Thymus (tissue), 11 donors: ENCODE measurements around the gene ARHGEF7. TPM values are rescaled to one million over a fixed set of nuclear protein-coding genes. Genes with fewer than 3 reads are reported as not detected.

Source experiments
- DNase-seq, 9 donors: peaks; one replicate each; pipeline ENCODE4 v3.0.0-alpha.2; 2013; ENCODE audit warnings: low spot score in 9 of 9, low read depth in 6 of 9, missing footprints in 1 of 9
- H3K27ac ChIP-seq, 2 donors: one replicate each; pipeline ENCODE4 v1.5.1; 2013; ENCODE audit warnings: control low read depth in 1 of 2, low read depth in 1 of 2, low read length in 1 of 2, mild to moderate bottlenecking in 1 of 2, moderate library complexity in 1 of 2
- H3K27me3 ChIP-seq, 2 donors: one replicate each; pipeline ENCODE4 v1.5.1; 2013; ENCODE audit warnings: low read length in 1 of 2; ENCODE audit not compliant: control insufficient read depth in 2 of 2, insufficient read depth in 1 of 2
- H3K36me3 ChIP-seq, 2 donors: one replicate each; pipeline ENCODE4 v1.5.1; 2013; ENCODE audit warnings: low read length in 1 of 2, mild to moderate bottlenecking in 1 of 2, moderate library complexity in 1 of 2; ENCODE audit not compliant: control insufficient read depth in 2 of 2, insufficient read depth in 2 of 2
- H3K4me1 ChIP-seq, 2 donors: one replicate each; pipeline ENCODE4 v1.5.1; 2013; ENCODE audit warnings: low read length in 2 of 2; ENCODE audit not compliant: control insufficient read depth in 2 of 2, insufficient read depth in 2 of 2
- H3K4me3 ChIP-seq, 2 donors: one replicate each; pipeline ENCODE4 v1.5.1; 2013; ENCODE audit warnings: low read length in 2 of 2, control low read depth in 1 of 2, mild to moderate bottlenecking in 1 of 2
- H3K9me3 ChIP-seq, 2 donors: one replicate each; pipeline ENCODE4 v1.5.1; 2013; ENCODE audit warnings: low read length in 1 of 2, mild to moderate bottlenecking in 1 of 2; ENCODE audit not compliant: control insufficient read depth in 2 of 2, insufficient read depth in 1 of 2
- WGBS: extraction: QIAGEN DNeasy Blood & Tissue Kit; methylation state at CpG from one replicate; pipeline ENCODE4 v1.1.7; 2013; 5-methylcytosine and 5-hydroxymethylcytosine counted together
- polyA plus RNA-seq: library from polyadenylated mRNA; stranded (reverse); fragments of 200-250 nt; gene quantifications from one replicate; pipeline ENCODE4 v1.2.3, GENCODE V29; 2013
- total RNA-seq: library from RNA; stranded (reverse); fragments of 120-200 nt; gene quantifications from one replicate; pipeline ENCODE4 v1.2.4, GENCODE V29; 2013
- donor health status: healthy.

ARHGEF7 gene
- total and polyA plus RNA-seq, 2 donors: 60.4 to 71.9 TPM

GRCh38 chr13:111278743-111279652, 163.9 kb downstream of the ARHGEF7 start:
- no peak overlapping the region for H3K4me3 ChIP-seq
- 98% methylated on average over 17 of the region's 17 CpGs for WGBS
- H3K9me3 ChIP-seq: no peaks in the 10 kb centered on the region
- no peak overlapping the region for H3K27ac ChIP-seq
- H3K4me1 ChIP-seq: peaks cover 0 to 2% of the 10 kb centered on the region in 2 donors
- no peaks in the 10 kb centered on the region for H3K27me3 ChIP-seq
- peaks cover 74 to 90% of the 10 kb centered on the region in 2 donors for H3K36me3 ChIP-seq
- no peak for DNase-seq

- 96% methylated on average over 12 of the region's 12 CpGs for WGBS
- H3K4me3 ChIP-seq: no peak overlapping the region
- no peak overlapping the region for H3K27ac ChIP-seq
- H3K27me3 ChIP-seq: no peaks in the 10 kb centered on the region
- no peaks in the 10 kb centered on the region for H3K9me3 ChIP-seq
- peaks cover 82 to 93% of the 10 kb centered on the region in 2 donors for H3K36me3 ChIP-seq
- peaks cover 0 to 2% of the 10 kb centered on the region in 2 donors for H3K4me1 ChIP-seq
- DNase-seq: no peak
These were observed 165.1 kb downstream of the ARHGEF7 start for GRCh38 chr13:111280226-111280625.

- no peaks in the 10 kb centered on the region for H3K9me3 ChIP-seq
- no peaks in the 10 kb centered on the region for H3K27me3 ChIP-seq
- peaks cover 0 to 2% of the 10 kb centered on the region in 2 donors for H3K4me1 ChIP-seq
- H3K36me3 ChIP-seq: peaks cover 82 to 93% of the 10 kb centered on the region in 2 donors
- no peak overlapping the region for H3K27ac ChIP-seq
- no peak overlapping the region for H3K4me3 ChIP-seq
- DNase-seq: no peak
- WGBS: 97% methylated on average over 12 of the region's 12 CpGs
These were observed 165.8 kb downstream of the ARHGEF7 start for GRCh38 chr13:111280681-111281585.

GRCh38 chr13:111281751-111282311, 166.7 kb downstream of the ARHGEF7 start:
- Histone ChIP-seq H3K27me3 (no peaks in the 10 kb centered on the region), H3K4me1 (peaks cover 0 to 2% of the 10 kb centered on the region in 2 donors), H3K36me3 (peaks cover 90 to 93% of the 10 kb centered on the region in 2 donors), H3K4me3 (no peak overlapping the region), H3K27ac (peak overlapping the region in 1 of 2 donors; percentile 70), H3K9me3 (no peaks in the 10 kb centered on the region)
- 87% methylated on average over 10 of the region's 10 CpGs for WGBS
- DNase-seq: no peak

GRCh38 chr13:111282425-111282824, 167.3 kb downstream of the ARHGEF7 start:
- H3K27ac ChIP-seq: no peak overlapping the region
- H3K36me3 ChIP-seq: peaks cover 95% of the 10 kb centered on the region in 2 donors
- H3K27me3 ChIP-seq: no peaks in the 10 kb centered on the region
- 92% methylated on average over 5 of the region's 5 CpGs for WGBS
- DNase-seq: no peak
- no peak overlapping the region for H3K4me3 ChIP-seq
- H3K9me3 ChIP-seq: no peaks in the 10 kb centered on the region
- peaks cover 0 to 2% of the 10 kb centered on the region in 2 donors for H3K4me1 ChIP-seq

- 99% methylated on average over 23 of the region's 23 CpGs for WGBS
- Histone ChIP-seq H3K27me3 (no peaks in the 10 kb centered on the region), H3K36me3 (peaks cover 94 to 95% of the 10 kb centered on the region in 2 donors), H3K9me3 (no peaks in the 10 kb centered on the region), H3K27ac (peak overlapping the region in 1 of 2 donors; percentile 3), H3K4me3 (no peak overlapping the region), H3K4me1 (peaks cover 0 to 2% of the 10 kb centered on the region in 2 donors)
- no peak for DNase-seq
These were observed 167.9 kb downstream of the ARHGEF7 start for GRCh38 chr13:111282997-111283396.

GRCh38 chr13:111283457-111283856, 168.3 kb downstream of the ARHGEF7 start:
- WGBS: 96% methylated on average over 10 of the region's 10 CpGs

GRCh38 chr13:111283991-111284390, 168.9 kb downstream of the ARHGEF7 start:
- Histone ChIP-seq H3K9me3 (no peaks in the 10 kb centered on the region), H3K4me1 (peaks cover 0 to 2% of the 10 kb centered on the region in 2 donors), H3K4me3 (no peak overlapping the region), H3K27ac (no peak overlapping the region), H3K36me3 (peaks cover 90 to 94% of the 10 kb centered on the region in 2 donors), H3K27me3 (no peaks in the 10 kb centered on the region)
- no peak for DNase-seq
- WGBS: 95% methylated on average over 9 of the region's 9 CpGs

More at GRCh38 chr13:111283457-111283856, 168.3 kb downstream of the ARHGEF7 start:
- Histone ChIP-seq H3K4me1 (peaks cover 0 to 2% of the 10 kb centered on the region in 2 donors), H3K27me3 (no peaks in the 10 kb centered on the region), H3K4me3 (no peak overlapping the region), H3K36me3 (peaks cover 94 to 95% of the 10 kb centered on the region in 2 donors), H3K9me3 (no peaks in the 10 kb centered on the region), H3K27ac (peak overlapping the region in 1 of 2 donors; percentile 3)
- no peak for DNase-seq
